HG03439 (cell line): ENCODE results near the gene COQ4.
"Not testable (repeated sequence)": the region's sequence is repeated elsewhere in the genome, so short reads cannot be mapped to it uniquely, and the experiment has no call there.

Experiments
- ATAC-seq: cut with Tn5 transposase; IDR thresholded peaks from one replicate; pipeline ENCODE4 v1.9.1; 2021; ENCODE audit warnings: mild to moderate bottlenecking, moderate library complexity; ENCODE audit not compliant: unreplicated experiment

The COQ4 gene

GRCh38 chr9:128322404-128323211 is at the start of gene COQ4, which contains the start of gene TRUB2:
TSS of gene COQ4 (plus strand) at chr9:128322839. CDS start at chr9:128322859, 20 bp downstream.
TSS of gene TRUB2 (minus strand) at chr9:128322447. CDS start at chr9:128322408, 39 bp downstream.
- ATAC-seq, result peak; percentile 84

GRCh38 chr9:128274245-128274644 is 48.4 kb upstream of the COQ4 start:
- ATAC-seq, result no peak

GRCh38 chr9:128275198-128276007 is 47.2 kb upstream of the COQ4 start, which contains the start of gene GOLGA2:
TSS of gene GOLGA2 (minus strand) at chr9:128276007. CDS start at chr9:128275976, 31 bp downstream.
- ATAC-seq, result peak; percentile 56

DNA sequence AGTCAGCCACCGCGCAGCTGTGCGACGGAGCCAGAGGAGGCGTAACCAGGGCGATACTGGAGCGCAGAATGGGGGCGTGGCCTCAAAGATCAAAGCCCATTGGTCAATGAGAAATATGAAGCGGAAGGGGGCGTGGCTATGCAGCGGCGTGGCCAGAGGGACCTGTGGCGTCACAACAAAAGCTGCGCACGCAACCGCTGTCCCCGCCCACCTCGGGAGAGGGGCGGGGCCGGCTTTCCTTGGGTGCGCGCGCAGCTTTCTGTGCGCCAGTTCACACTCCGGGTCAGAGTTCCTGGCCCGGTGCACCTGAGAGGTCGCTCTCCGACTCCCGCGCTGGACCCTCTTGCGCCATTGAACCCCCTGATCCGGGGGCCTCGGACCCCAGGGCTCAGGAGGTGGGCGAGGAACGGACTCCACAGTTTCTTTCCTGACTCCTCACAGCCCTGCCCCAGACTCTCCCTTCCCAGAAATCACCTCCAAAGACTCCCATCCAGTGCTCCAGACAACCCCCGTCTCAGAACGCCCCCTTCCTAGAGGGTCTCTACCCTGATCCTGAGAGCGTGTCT is 46.5 kb upstream of the COQ4 start, which contains the start of gene SWI5:
Gene SWI5 (plus strand): TSS at position 269 of the 566 bp plus-strand sequence.
- ATAC-seq, result peak; percentile 97

- no peak for ATAC-seq
Observed at GRCh38 chr9:128276574-128277270, 45.9 kb upstream of the COQ4 start.

DNA sequence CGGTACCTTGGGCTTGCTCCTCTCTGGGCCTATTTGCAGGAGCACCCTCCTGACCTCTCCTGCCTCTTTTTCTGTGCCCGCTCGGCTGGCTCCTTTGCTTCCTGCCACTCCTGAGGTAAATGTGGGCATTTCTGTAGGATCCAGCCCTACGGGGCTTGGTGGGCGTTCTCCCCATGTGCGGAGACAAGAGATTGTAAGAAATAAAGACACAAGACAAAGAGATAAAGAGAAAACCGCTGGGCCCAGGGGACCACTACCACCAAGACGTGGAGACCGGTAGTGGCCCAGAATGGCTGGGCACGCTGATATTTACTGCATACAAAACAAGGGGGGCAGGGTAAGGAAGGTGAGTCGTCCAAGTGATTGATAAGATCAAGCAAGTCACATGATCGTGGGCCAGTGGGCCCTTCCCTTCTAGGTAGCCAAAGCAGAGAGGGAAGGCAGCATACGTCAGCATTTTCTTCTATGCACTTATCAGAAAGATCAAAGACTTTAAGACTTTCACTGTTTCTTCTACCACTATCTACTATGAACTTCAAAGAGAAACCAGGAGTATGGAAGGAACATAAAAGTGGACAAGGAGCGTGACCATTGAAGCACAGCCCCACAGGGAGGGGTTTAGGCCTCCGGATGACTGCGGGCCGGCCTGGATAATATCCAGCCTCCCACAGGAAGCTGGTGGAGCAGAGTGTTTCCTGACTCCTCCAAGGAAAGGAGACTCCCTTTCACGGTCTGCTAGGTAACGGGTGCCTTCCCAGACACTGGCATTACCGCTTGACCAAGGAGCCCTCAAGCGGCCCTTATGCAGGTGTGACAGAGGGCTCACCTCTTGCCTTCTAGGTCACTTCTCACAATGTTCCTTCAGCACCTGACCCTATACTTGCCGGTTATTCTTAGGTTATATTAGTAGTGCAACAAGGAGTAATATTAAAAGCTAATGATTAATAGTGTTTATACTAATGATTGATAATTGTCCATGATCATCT is 43.3 kb upstream of the COQ4 start:
- ATAC-seq, result not testable (repeated sequence)

- no peak for ATAC-seq
Observed at GRCh38 chr9:128280084-128280622, 42.5 kb upstream of the COQ4 start.

GRCh38 chr9:128282500-128282899 is 40.1 kb upstream of the COQ4 start:
- no peak for ATAC-seq

DNA sequence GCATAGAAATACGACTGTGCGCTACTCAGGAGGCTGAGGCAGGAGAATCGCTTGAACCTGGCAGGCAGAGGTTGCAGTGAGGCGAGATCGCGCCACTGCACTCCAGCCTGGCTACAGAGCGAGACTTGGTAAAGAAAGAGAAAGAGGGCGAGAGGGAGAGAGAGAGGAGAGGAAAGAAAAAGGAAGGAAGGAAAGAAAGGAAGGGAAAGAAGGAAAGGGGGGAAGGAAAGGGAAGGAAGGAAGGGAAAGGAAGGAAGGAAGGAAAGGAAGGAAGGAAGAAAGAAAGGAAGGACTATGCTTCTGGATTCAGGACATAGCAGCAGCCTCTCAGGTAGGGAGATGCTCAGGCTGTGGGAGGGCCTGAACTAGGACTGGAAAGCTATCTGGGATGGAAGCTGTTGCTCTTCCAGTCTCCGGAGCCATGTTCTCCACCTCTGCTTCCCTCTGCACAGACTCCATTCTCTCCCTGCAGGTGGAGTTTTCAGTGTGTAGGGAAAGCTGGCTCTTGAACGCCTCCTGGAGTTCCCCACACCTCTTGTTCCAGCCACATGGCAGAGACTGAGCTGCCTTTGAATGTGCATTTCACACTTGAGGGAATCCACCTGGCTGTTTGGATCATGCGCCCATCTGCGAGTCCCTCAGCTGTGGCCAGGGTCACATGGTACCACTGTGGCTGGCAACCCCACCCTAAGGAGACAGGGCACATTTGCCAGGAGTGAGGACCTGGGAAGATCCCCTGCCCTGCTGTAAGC is 37.4 kb upstream of the COQ4 start:
- no peak for ATAC-seq

DNA sequence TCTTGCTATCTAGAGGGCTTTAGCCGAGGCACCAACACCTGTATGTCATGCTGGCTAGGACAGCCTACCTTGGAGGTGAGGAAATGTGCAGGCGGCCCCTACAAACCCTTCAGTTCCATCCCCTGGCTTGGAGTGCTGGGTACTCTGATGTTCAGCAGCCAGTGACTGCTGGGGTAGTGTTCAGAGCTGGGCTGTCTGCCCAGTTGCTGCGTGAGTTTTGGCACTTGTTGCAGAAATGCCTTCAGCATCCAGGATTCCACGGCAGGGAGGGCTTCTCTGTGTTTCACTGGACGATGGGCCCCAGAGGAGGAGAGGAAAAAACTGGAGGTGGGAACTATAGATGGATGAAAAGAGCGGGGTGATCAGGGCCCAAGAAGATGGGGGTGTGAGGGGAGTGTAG is 36.2 kb upstream of the COQ4 start:
- ATAC-seq, result no peak

DNA sequence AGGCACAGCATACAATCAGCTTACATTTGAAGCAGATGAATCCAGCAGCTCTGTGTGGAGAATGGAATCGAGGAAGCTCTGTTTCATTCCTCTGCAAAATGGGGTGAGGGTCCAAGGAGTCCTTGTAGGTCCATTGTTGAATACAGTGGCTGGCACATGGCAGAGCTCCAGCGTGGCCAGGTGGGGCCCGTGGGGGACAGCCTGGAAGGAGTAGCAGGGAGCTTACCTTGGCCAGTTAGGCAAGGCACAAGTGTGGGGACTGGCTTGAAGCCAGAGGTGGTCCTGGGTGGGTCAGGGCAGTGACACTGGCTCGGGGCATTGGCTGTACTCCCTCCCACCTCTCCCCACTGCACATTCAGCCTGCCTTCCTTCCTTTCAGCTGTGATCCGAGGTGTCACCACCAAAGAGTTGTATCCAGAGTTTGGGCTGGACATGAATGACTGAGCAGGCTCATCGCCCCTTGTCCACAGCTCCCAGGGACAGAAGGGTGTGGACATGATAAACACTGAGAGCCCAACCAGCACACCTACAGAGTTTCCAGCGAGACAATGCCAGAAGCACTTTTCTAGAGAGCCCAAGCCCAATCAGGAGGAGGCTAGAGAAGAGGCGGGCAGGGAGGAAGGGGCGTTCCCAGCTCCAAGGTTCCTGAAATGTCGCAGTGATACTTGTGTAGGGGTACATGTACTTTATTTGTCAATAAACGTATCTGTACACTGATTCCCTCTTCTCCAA is 34.2 kb upstream of the COQ4 start:
- no peak for ATAC-seq

- ATAC-seq, result no peak
Observed at GRCh38 chr9:128292009-128292408, 30.6 kb upstream of the COQ4 start.

DNA sequence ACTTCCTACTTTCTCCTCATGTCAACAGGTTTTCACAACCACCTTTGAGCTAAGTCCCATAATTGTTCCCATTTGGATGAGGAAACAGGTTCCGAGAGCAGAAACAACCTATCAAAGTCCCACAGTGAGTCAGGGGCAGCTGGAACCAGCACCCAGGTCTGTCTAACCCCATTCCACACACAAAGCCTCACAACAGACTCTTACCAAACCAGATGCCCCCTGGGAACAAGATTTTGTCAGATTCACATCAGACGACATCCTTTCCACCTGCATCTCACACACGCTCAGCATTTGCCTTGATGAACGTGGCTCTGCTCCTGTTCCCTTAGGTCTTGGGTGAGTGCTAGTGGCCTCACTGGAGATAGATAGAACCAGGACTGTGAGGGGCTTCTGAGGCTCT is 29.5 kb upstream of the COQ4 start:
- ATAC-seq, result no peak

GRCh38 chr9:128294142-128294541 is 28.5 kb upstream of the COQ4 start:
- no peak for ATAC-seq

DNA sequence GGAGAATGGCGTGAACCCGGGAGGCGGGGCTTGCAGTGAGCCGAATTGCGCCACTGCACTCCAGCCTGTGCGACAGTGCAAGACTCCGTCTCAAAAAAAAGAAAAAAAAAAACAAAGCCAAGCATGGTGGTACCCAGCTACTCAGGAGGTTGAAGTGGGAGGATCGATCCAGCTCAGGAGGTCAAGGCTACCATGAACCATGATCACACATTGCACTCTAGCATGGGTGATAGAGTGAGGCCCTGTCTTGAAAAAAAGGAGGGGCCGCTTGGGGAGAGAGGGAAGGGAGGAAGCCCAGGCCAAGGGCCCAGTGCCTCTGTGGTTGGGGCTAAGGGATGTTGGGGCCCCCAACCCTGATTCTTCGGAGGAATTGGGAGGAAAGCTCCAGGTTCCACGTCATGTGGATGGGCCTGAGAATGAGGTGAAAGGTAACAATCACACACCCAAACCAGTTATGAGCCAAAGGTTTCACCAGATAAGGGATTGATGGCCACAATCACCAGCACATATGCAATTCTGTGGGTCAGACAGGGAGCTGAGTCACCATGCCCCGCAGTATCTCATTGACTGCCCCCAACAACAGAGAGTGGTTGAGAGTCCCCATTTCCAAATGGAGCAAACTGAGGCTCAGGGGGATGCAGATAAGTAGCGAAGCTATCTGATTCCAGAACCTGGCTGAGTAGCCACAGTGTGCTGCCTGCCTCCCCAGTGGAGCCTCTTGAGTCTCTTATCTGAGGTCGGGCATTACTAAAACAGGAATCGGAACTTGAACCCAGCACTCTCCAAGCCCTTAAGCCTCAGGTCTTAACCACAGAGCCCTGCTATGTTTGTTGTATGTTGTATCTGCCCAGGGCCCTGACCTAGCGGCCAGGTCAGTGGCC is 26.1 kb upstream of the COQ4 start:
- ATAC-seq, result no peak

DNA sequence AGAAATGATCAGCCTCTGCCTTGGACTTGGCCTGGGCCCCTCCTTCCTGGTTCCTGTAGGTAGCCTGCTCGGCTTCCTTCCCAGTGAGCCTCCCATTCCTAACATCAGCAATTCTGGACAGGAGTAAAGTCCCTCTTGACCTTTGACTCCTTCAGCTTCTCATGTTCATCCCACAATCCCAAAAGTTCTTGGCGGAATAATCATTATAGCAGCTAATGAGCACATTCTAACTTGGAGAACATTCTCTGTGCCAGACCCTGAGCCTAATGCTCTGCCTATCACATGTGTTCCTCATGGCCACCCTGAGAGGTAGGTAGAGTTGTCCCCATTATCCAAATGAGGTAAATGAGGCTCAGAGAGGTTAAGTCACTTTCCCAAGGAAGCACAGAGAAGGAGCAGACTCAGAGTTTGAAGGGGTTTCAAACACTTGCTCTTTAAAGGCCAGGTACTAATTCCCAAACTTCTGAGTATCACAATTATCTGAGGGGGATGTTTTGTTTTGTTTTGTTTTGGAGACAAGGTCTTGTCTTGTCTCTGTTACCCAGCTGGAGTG is 25.3 kb upstream of the COQ4 start:
- ATAC-seq, result no peak
